ENCODE measurements around the gene ST6GAL2. TPM values are rescaled to one million over a fixed set of nuclear protein-coding genes. Genes with fewer than 3 reads are reported as not detected.
A peak's percentile ranks its signal among the peaks of the same experiment; 100 is the strongest.

Gene ST6GAL2
- polyA plus RNA-seq, 2 of the 4 experiments (the other 2 are of a cell fraction) = 26.2 to 52.6 TPM

- TF ChIP-seq ELK1 (IDR thresholded peaks at IDR 0.05; ENCODE audit: low read depth, low read length) = no peak
- TF ChIP-seq JUN (IDR thresholded peaks at IDR 0.05) = peak; percentile 55 to 84; a peak in 3 of 5 replicates
- peak; percentile 58 for TF ChIP-seq HDAC2 (IDR thresholded peaks at IDR 0.05)
- TF ChIP-seq EP300 (IDR thresholded peaks at IDR 0.05) = peak; percentile 44 to 58; a peak in 2 of 5 replicates
- no peak for TF ChIP-seq FOSL2 (IDR thresholded peaks at IDR 0.05)
- 0 out of 2 replicates have a peak, but pooled peaks have one; percentile 29 for TF ChIP-seq FOSL2 (CRISPR knock-in tag; IDR thresholded peaks at IDR 0.05)
- TF ChIP-seq CTCF (IDR thresholded peaks at IDR 0.05) = no peak
- TF ChIP-seq PHF8 (IDR thresholded peaks at IDR 0.05; ENCODE audit: borderline replicate concordance, low read depth) = peak; percentile 15; the same call in 1 of the 2 replicates
- TF ChIP-seq TP53 (CRISPR knock-in tag; IDR thresholded peaks at IDR 0.05) = no peak
- no peak for TF ChIP-seq ZC3H11A (IDR thresholded peaks at IDR 0.05)
- TF ChIP-seq REST (IDR thresholded peaks at IDR 0.05) = no peak
- no peak for TF ChIP-seq CHD2 (IDR thresholded peaks at IDR 0.05; ENCODE audit: low read length, partially characterized antibody)
- TF ChIP-seq GATA3 (IDR thresholded peaks at IDR 0.05; ENCODE audit: borderline replicate concordance) = peak; percentile 79
- no peak for TF ChIP-seq ZSCAN20 (CRISPR knock-in tag; IDR thresholded peaks at IDR 0.05)
- TF ChIP-seq, protein P1, sequence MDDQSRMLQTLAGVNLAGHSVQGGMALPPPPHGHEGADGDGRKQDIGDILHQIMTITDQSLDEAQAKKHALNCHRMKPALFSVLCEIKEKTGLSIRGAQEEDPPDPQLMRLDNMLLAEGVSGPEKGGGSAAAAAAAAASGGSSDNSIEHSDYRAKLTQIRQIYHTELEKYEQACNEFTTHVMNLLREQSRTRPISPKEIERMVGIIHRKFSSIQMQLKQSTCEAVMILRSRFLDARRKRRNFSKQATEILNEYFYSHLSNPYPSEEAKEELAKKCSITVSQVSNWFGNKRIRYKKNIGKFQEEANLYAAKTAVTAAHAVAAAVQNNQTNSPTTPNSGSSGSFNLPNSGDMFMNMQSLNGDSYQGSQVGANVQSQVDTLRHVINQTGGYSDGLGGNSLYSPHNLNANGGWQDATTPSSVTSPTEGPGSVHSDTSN (IDR thresholded peaks at IDR 0.05) = peak; percentile 44; the same call in 1 of the 2 replicates
- peak in 1 of 2 experiments; percentile 37; a peak in 4 of 5 replicates for TF ChIP-seq RAD21 (conservative IDR thresholded peaks at IDR 0.05 in 1 of 2, IDR thresholded peaks at IDR 0.05 in 1 of 2)
- TF ChIP-seq CEBPB (IDR thresholded peaks at IDR 0.05) = 0 out of 4 replicates have a peak, but pooled peaks of 1 of the 2 experiments have one; percentile 33
- TF ChIP-seq, protein P2, sequence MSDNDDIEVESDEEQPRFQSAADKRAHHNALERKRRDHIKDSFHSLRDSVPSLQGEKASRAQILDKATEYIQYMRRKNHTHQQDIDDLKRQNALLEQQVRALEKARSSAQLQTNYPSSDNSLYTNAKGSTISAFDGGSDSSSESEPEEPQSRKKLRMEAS (IDR thresholded peaks at IDR 0.05) = peak; percentile 83
- TF ChIP-seq SMC3 (IDR thresholded peaks at IDR 0.05) = no peak; the same call in 1 of the 3 replicates
- TF ChIP-seq, protein P3, sequence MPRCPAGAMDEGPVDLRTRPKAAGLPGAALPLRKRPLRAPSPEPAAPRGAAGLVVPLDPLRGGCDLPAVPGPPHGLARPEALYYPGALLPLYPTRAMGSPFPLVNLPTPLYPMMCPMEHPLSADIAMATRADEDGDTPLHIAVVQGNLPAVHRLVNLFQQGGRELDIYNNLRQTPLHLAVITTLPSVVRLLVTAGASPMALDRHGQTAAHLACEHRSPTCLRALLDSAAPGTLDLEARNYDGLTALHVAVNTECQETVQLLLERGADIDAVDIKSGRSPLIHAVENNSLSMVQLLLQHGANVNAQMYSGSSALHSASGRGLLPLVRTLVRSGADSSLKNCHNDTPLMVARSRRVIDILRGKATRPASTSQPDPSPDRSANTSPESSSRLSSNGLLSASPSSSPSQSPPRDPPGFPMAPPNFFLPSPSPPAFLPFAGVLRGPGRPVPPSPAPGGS (IDR thresholded peaks at IDR 0.05) = 0 out of 3 replicates have a peak, but pooled peaks have one; percentile 57
- FAIRE-seq (no peak), DNase-seq (ENCODE audit: low read depth in 1 of 2, low spot score in 1 of 2) (peak; percentile 34 to 91), ATAC-seq (peak; percentile 84 to 87)
- Histone ChIP-seq H3K4me2 (peak overlapping the region; percentile 87), H3K27ac (peak overlapping the region; percentile 97), H3K4me3 (peak overlapping the region; percentile 78), H3K9me3 (no peaks in the 10 kb centered on the region), H3K4me1 (peaks cover 33% of the 10 kb centered on the region)
- POLR2A ChIA-PET = interaction anchor here (1.2 to 2.3 kb wide), 3 partner anchors 105 to 139 kb away, joined by 4 to 17 read pairs (median 5); no protein-coding TSS in a partner anchor
- under 1% methylated on average over 25 of the region's 71 CpGs for WGBS (ENCODE audit: missing lambda C conversion rate)
- CTCF ChIA-PET = interaction anchor here (0.6 to 1.2 kb wide), 4 partner anchors 9 to 226 kb away, joined by 3 read pairs; no protein-coding TSS in a partner anchor
These were observed 1.2 kb upstream of the ST6GAL2 start for GRCh38 chr2:106886916-106887758.
